HUES64 (cell line): ENCODE data around the gene PTPRF.

Experiments
- H3K27ac ChIP-seq: 2 replicates; pipeline ENCODE4 v1.7.0; 2013; ENCODE audit warnings: low read depth, low read length, inconsistent platforms
- H3K27me3 ChIP-seq: 2 replicates; pipeline ENCODE4 v1.6.1; 2013; ENCODE audit warnings: mild to moderate bottlenecking, low read length; ENCODE audit not compliant: insufficient read depth
- H3K36me3 ChIP-seq: 2 replicates; pipeline ENCODE4 v1.6.1; 2013; ENCODE audit warnings: mild to moderate bottlenecking, low read length; ENCODE audit not compliant: insufficient read depth
- H3K4me1 ChIP-seq: 2 replicates; pipeline ENCODE4 v1.6.1; 2013; ENCODE audit warnings: mild to moderate bottlenecking, low read length, moderate library complexity; ENCODE audit not compliant: insufficient read depth
- H3K4me3 ChIP-seq: 2 replicates; pipeline ENCODE4 v1.5.1; 2013; ENCODE audit warnings: mild to moderate bottlenecking, low read length, moderate library complexity
- H3K9ac ChIP-seq: 2 replicates; pipeline ENCODE4 v1.6.1; 2013; ENCODE audit warnings: mild to moderate bottlenecking, low read depth, low read length
- H3K9me3 ChIP-seq: 2 replicates; pipeline ENCODE4 v1.6.1; 2013; ENCODE audit warnings: low read depth, low read length; ENCODE audit not compliant: insufficient read depth
- WGBS: fragments of 150-250, 120-280 bp; methylation state at CpG from one replicate; pipeline ENCODE4 v1.1.7; 2013; ENCODE audit warnings: missing lambda C conversion rate; 5-methylcytosine and 5-hydroxymethylcytosine counted together

The PTPRF gene

GRCh38 chr1:43513471-43514173 is 17.1 kb upstream of the PTPRF start:
- H3K4me1 ChIP-seq = no peaks in the 10 kb centered on the region
- 89% methylated on average over 5 of the region's 5 CpGs for WGBS
- H3K27me3 ChIP-seq = no peaks in the 10 kb centered on the region
- H3K27ac ChIP-seq = no peak overlapping the region
- no peaks in the 10 kb centered on the region for H3K9me3 ChIP-seq
- H3K9ac ChIP-seq = no peak overlapping the region
- no peaks in the 10 kb centered on the region for H3K36me3 ChIP-seq
- H3K4me3 ChIP-seq = no peak overlapping the region

- H3K9me3 ChIP-seq = no peaks in the 10 kb centered on the region
- no peaks in the 10 kb centered on the region for H3K36me3 ChIP-seq
- H3K9ac ChIP-seq = no peak overlapping the region
- WGBS = 95% methylated on average over 11 of the region's 11 CpGs
- H3K4me3 ChIP-seq = no peak overlapping the region
- H3K4me1 ChIP-seq = peaks cover 11% of the 10 kb centered on the region
- H3K27ac ChIP-seq = no peak overlapping the region
- no peaks in the 10 kb centered on the region for H3K27me3 ChIP-seq
Observed at GRCh38 chr1:43518935-43519686, 11.6 kb upstream of the PTPRF start.

- 65% methylated on average over 3 of the region's 3 CpGs for WGBS
Observed at GRCh38 chr1:43520100-43520778, 10.4 kb upstream of the PTPRF start.

GRCh38 chr1:43521078-43521477 is 9.6 kb upstream of the PTPRF start:
- Histone ChIP-seq H3K4me1 (peaks cover 11% of the 10 kb centered on the region), H3K27ac (no peak overlapping the region), H3K9me3 (no peaks in the 10 kb centered on the region), H3K36me3 (no peaks in the 10 kb centered on the region), H3K27me3 (no peaks in the 10 kb centered on the region), H3K9ac (no peak overlapping the region), H3K4me3 (no peak overlapping the region)
- 96% methylated on average over 8 of the region's 8 CpGs for WGBS

More at GRCh38 chr1:43520100-43520778, 10.4 kb upstream of the PTPRF start:
- H3K4me3 ChIP-seq = no peak overlapping the region
- peaks cover 11% of the 10 kb centered on the region for H3K4me1 ChIP-seq
- no peak overlapping the region for H3K27ac ChIP-seq
- no peaks in the 10 kb centered on the region for H3K36me3 ChIP-seq
- H3K9ac ChIP-seq = no peak overlapping the region
- no peaks in the 10 kb centered on the region for H3K27me3 ChIP-seq
- no peaks in the 10 kb centered on the region for H3K9me3 ChIP-seq

GRCh38 chr1:43521756-43522155 is 8.9 kb upstream of the PTPRF start:
- no peaks in the 10 kb centered on the region for H3K27me3 ChIP-seq
- peaks cover 11% of the 10 kb centered on the region for H3K4me1 ChIP-seq
- H3K9me3 ChIP-seq = no peaks in the 10 kb centered on the region
- H3K9ac ChIP-seq = no peak overlapping the region
- 90% methylated on average over 8 of the region's 8 CpGs for WGBS
- no peaks in the 10 kb centered on the region for H3K36me3 ChIP-seq
- no peak overlapping the region for H3K27ac ChIP-seq
- H3K4me3 ChIP-seq = no peak overlapping the region

GRCh38 chr1:43522431-43522775 is 8.3 kb upstream of the PTPRF start:
- H3K27me3 ChIP-seq = no peaks in the 10 kb centered on the region
- H3K27ac ChIP-seq = no peak overlapping the region
- H3K9me3 ChIP-seq = no peaks in the 10 kb centered on the region
- no peak overlapping the region for H3K4me3 ChIP-seq
- WGBS = 91% methylated on average over 1 of the region's 1 CpG
- H3K9ac ChIP-seq = no peak overlapping the region
- H3K36me3 ChIP-seq = no peaks in the 10 kb centered on the region
- H3K4me1 ChIP-seq = peaks cover 11% of the 10 kb centered on the region

GRCh38 chr1:43522776-43523480 is 7.8 kb upstream of the PTPRF start:
- Histone ChIP-seq H3K27ac (no peak overlapping the region), H3K9ac (no peak overlapping the region), H3K27me3 (no peaks in the 10 kb centered on the region), H3K9me3 (no peaks in the 10 kb centered on the region), H3K36me3 (no peaks in the 10 kb centered on the region), H3K4me3 (no peak overlapping the region), H3K4me1 (peaks cover 11% of the 10 kb centered on the region)
- 87% methylated on average over 13 of the region's 13 CpGs for WGBS

- WGBS = 89% methylated on average over 8 of the region's 8 CpGs
Observed at GRCh38 chr1:43524804-43525203, 5.9 kb upstream of the PTPRF start.

GRCh38 chr1:43526002-43526401 is 4.7 kb upstream of the PTPRF start:
- Histone ChIP-seq H3K27ac (no peak overlapping the region), H3K9ac (no peak overlapping the region), H3K4me1 (peaks cover 12% of the 10 kb centered on the region), H3K9me3 (no peaks in the 10 kb centered on the region), H3K27me3 (peaks cover 10% of the 10 kb centered on the region), H3K36me3 (no peaks in the 10 kb centered on the region), H3K4me3 (no peak overlapping the region)
- WGBS = 91% methylated on average over 10 of the region's 10 CpGs

More at GRCh38 chr1:43524804-43525203, 5.9 kb upstream of the PTPRF start:
- H3K36me3 ChIP-seq = no peaks in the 10 kb centered on the region
- no peaks in the 10 kb centered on the region for H3K9me3 ChIP-seq
- no peak overlapping the region for H3K4me3 ChIP-seq
- no peak overlapping the region for H3K9ac ChIP-seq
- H3K4me1 ChIP-seq = peaks cover 11% of the 10 kb centered on the region
- H3K27ac ChIP-seq = no peak overlapping the region
- peaks cover 2% of the 10 kb centered on the region; the same call in 1 of the 2 replicates for H3K27me3 ChIP-seq

- no peak overlapping the region for H3K4me3 ChIP-seq
- WGBS = 90% methylated on average over 12 of the region's 12 CpGs
- H3K9ac ChIP-seq = no peak overlapping the region
- H3K27me3 ChIP-seq = peaks cover 10% of the 10 kb centered on the region
- no peaks in the 10 kb centered on the region for H3K36me3 ChIP-seq
- H3K9me3 ChIP-seq = no peaks in the 10 kb centered on the region
- H3K27ac ChIP-seq = no peak overlapping the region
- H3K4me1 ChIP-seq = peaks cover 12% of the 10 kb centered on the region
Observed at GRCh38 chr1:43527111-43527878, 3.4 kb upstream of the PTPRF start.
